ENCODE measurements around the gene CELSR1.

- TF ChIP-seq CTCF (IDR thresholded peaks at IDR 0.05) (no peak), POLR2A (IDR thresholded peaks at IDR 0.05) (no peak), POLR2AphosphoS5 (IDR thresholded peaks at IDR 0.05; ENCODE audit: insufficient read depth in 1 of 2, low read depth in 1 of 2) (no peak)
Measured at GRCh38 chr22:46466255-46466676, 71.2 kb downstream of the CELSR1 start.

Measured in vagina (tissue), 2 donors.